GM18511 (cell line): ENCODE measurements around the gene GLP2R.

Experiments used
- ATAC-seq: cut with Tn5 transposase; IDR thresholded peaks from one replicate; pipeline ENCODE4 v1.9.1; 2021; ENCODE audit warnings: mild to moderate bottlenecking, moderate library complexity; ENCODE audit not compliant: unreplicated experiment

GLP2R gene

GRCh38 chr17:9895923-9896322, 70.2 kb downstream of the GLP2R start:
- ATAC-seq, result no peak

- ATAC-seq, result no peak
Measured at GRCh38 chr17:9897372-9897968, 71.7 kb downstream of the GLP2R start.

- no peak for ATAC-seq
Measured at GRCh38 chr17:9898812-9899211, 73.1 kb downstream of the GLP2R start.

- ATAC-seq, result no peak
Measured at GRCh38 chr17:9899280-9900043, 73.7 kb downstream of the GLP2R start.

GRCh38 chr17:9900044-9900594, 74.4 kb downstream of the GLP2R start:
- ATAC-seq, result no peak

GRCh38 chr17:9900784-9901183, 75.1 kb downstream of the GLP2R start:
- no peak for ATAC-seq

GRCh38 chr17:9902120-9902519, 76.4 kb downstream of the GLP2R start:
- ATAC-seq, result no peak

GRCh38 chr17:9904277-9905077, 78.8 kb downstream of the GLP2R start:
- no peak for ATAC-seq

- ATAC-seq, result no peak
Measured at GRCh38 chr17:9905078-9905415, 79.3 kb downstream of the GLP2R start, which contains the start of gene RCVRN. Gene RCVRN, minus strand, starts transcription at chr17:9905271. Its CDS starts 91 bp downstream, at chr17:9905180.

GRCh38 chr17:9905902-9906301, 80.2 kb downstream of the GLP2R start:
- ATAC-seq, result no peak

GRCh38 chr17:9906616-9907015, 80.9 kb downstream of the GLP2R start:
- ATAC-seq, result no peak

GRCh38 chr17:9907131-9907530, 81.4 kb downstream of the GLP2R start:
- no peak for ATAC-seq

GRCh38 chr17:9907883-9908648, 82.3 kb downstream of the GLP2R start:
- no peak for ATAC-seq

- ATAC-seq, result no peak
Measured at GRCh38 chr17:9908649-9909042, 82.9 kb downstream of the GLP2R start.

- ATAC-seq, result no peak
Measured at GRCh38 chr17:9911089-9911488, 85.4 kb downstream of the GLP2R start.

- ATAC-seq, result no peak
Measured at GRCh38 chr17:9912121-9913099, 86.7 kb downstream of the GLP2R start.

GRCh38 chr17:9913476-9913875, 87.8 kb downstream of the GLP2R start:
- no peak for ATAC-seq

- ATAC-seq, result no peak
Measured at GRCh38 chr17:9916108-9916507, 90.4 kb downstream of the GLP2R start.

GRCh38 chr17:9917131-9917530, 91.4 kb downstream of the GLP2R start:
- ATAC-seq, result no peak

- no peak for ATAC-seq
Measured at GRCh38 chr17:9917801-9918200, 92.1 kb downstream of the GLP2R start.
